OCI-LY1 (cell line): ENCODE measurements around the gene RREB1.

ENCODE experiments used
- CTCF ChIP-seq: fragments of 200-600 bp; sonication (generic), shearing (Covaris generic); IDR thresholded peaks from 2 replicates; pipeline ENCODE4 v1.5.1; 2017; ENCODE audit warnings: mild to moderate bottlenecking, antibody characterized with exemption, low read length, moderate library complexity, mixed read lengths
- EZH2 ChIP-seq: fragments of 200-600 bp; sonication (generic), shearing (Covaris generic); IDR thresholded peaks from 2 replicates; pipeline ENCODE4 v1.8.0; 2017; ENCODE audit warnings: borderline replicate concordance, mixed run types, mild to moderate bottlenecking, antibody characterized with exemption, low read length, moderate library complexity, mixed read lengths

GRCh38 chr6:7232351-7232750 is 124.6 kb downstream of the RREB1 start:
- TF ChIP-seq CTCF = no peak
- TF ChIP-seq EZH2 = no peak
